Coronary artery (tissue), 2 donors: ENCODE measurements around the gene NFKB1.

Experiments used
- DNase-seq: peaks from one replicate; pipeline ENCODE4 v3.0.0-alpha.2; 2017; ENCODE audit warnings: low spot score
- H3K27ac ChIP-seq, 2 donors: fragments of 200-600 bp; sonication (generic); one replicate each; pipeline ENCODE4 v1.5.1; 2016 to 2019
- H3K4me3 ChIP-seq: fragments of 200-600 bp; sonication (generic); 2 replicates; pipeline ENCODE4 v1.5.1; 2016; ENCODE audit warnings: mild to moderate bottlenecking, moderate library complexity
- TF ChIP-seq, protein P1 (sequence below): fragments of 200-600 bp; sonication (generic); IDR thresholded peaks from one replicate; pipeline ENCODE4 v1.5.1; 2019; ENCODE audit warnings: antibody characterized with exemption

Gene NFKB1

DNA sequence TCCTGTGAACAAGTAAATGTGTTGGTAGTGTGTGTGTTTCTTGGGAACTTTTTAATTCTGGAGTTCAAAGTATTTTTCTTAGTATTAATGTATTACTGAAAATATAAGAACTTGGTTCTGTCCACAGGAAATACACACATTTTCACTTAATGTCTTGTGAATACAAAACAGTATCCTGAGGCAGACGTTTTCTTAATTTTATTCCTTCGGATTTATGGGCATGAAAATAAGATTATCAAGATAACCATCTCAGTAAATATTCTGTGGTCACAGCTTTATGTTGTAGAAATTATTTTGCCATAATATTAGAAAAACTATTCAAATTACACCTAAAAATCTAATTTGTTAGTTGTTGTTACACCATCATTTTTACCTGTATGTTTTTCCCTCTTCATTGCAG, 29.8 kb downstream of the NFKB1 start:
- no peak for DNase-seq
- no peak overlapping the region for H3K4me3 ChIP-seq
- no peak overlapping the region for H3K27ac ChIP-seq
- TF ChIP-seq, protein P1, sequence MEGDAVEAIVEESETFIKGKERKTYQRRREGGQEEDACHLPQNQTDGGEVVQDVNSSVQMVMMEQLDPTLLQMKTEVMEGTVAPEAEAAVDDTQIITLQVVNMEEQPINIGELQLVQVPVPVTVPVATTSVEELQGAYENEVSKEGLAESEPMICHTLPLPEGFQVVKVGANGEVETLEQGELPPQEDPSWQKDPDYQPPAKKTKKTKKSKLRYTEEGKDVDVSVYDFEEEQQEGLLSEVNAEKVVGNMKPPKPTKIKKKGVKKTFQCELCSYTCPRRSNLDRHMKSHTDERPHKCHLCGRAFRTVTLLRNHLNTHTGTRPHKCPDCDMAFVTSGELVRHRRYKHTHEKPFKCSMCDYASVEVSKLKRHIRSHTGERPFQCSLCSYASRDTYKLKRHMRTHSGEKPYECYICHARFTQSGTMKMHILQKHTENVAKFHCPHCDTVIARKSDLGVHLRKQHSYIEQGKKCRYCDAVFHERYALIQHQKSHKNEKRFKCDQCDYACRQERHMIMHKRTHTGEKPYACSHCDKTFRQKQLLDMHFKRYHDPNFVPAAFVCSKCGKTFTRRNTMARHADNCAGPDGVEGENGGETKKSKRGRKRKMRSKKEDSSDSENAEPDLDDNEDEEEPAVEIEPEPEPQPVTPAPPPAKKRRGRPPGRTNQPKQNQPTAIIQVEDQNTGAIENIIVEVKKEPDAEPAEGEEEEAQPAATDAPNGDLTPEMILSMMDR, result no peak

DNA sequence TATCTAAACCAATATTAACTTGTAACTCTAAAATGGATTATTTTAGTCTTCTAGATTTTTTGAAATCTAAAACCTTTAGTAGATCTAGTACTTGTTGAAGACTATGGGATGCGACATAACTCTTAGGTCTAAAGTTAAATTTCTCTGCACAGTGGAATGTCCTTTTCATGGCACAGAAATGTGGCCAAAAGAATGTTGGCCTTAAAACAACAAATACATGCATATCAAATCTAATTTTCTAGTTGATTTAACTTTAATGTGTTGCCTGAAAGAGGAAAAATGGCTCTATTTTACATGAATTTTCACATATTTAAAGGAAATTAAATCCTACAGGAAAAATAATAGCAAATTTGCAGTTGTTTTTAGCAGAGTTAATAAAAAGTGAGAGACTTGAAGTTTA, 30.3 kb downstream of the NFKB1 start:
- H3K4me3 ChIP-seq, result no peak overlapping the region
- no peak overlapping the region for H3K27ac ChIP-seq
- TF ChIP-seq, protein P1, result no peak
- no peak for DNase-seq

DNA sequence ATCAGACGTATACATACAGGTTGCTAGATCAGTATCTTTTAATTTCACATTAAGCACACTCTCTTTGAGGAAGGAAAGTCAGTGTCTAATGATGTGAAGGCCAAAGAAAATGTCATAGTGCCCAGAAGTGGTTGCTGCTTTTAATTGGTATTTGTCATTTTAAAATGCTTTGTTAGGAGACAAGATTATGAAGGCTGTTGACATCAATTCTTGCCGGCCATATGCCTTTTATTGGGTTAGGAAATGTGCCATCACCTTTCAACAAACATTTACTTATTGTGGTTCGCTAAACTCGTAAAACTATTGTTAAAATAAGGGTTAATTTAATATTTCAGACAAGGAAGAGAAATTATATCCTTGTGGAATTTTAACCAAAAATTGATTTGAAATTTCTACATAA, 32.2 kb downstream of the NFKB1 start:
- no peak overlapping the region for H3K27ac ChIP-seq
- TF ChIP-seq, protein P1, result no peak
- no peak overlapping the region for H3K4me3 ChIP-seq
- no peak for DNase-seq

DNA sequence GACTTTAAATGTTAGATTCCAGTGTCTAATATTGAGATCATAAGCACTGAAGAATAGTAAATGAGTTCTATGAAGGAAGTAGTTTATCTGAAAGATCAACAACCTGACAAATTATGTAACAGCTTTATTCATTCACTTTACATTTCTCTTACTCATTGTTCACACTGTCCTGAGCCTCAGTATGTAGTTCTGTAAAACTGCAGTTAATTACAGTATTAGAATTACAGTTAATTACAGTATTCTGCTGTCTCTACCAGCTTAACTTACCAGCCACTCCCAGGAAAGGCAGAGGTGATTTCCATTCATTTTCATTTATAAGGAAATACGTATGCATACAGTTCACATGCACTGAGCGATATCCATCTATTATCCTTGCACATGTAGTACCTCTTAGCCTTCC, 32.7 kb downstream of the NFKB1 start:
- H3K27ac ChIP-seq, result no peak overlapping the region
- DNase-seq, result no peak
- no peak overlapping the region for H3K4me3 ChIP-seq
- TF ChIP-seq, protein P1, result no peak

DNA sequence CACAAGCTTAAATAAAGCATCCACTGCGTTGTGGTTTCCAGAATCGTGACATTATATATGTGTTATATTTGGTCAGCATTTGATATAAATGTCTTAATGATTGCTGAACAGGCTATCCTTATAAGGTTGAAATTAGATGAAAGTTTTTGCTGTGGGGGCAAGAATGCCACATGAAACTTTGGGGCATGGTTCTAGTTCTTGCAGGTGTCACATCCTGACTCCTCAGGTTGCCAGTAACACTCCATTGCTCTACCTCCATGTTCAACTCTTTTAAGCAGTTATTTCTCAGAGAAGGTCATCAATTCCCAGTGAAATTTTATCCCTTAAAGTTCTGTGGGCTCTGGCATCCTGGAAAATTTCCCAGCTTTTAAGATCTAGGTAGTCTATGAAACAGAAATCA, 33.7 kb downstream of the NFKB1 start:
- TF ChIP-seq, protein P1, result no peak
- no peak overlapping the region for H3K4me3 ChIP-seq
- H3K27ac ChIP-seq, result no peak overlapping the region
- no peak for DNase-seq

DNA sequence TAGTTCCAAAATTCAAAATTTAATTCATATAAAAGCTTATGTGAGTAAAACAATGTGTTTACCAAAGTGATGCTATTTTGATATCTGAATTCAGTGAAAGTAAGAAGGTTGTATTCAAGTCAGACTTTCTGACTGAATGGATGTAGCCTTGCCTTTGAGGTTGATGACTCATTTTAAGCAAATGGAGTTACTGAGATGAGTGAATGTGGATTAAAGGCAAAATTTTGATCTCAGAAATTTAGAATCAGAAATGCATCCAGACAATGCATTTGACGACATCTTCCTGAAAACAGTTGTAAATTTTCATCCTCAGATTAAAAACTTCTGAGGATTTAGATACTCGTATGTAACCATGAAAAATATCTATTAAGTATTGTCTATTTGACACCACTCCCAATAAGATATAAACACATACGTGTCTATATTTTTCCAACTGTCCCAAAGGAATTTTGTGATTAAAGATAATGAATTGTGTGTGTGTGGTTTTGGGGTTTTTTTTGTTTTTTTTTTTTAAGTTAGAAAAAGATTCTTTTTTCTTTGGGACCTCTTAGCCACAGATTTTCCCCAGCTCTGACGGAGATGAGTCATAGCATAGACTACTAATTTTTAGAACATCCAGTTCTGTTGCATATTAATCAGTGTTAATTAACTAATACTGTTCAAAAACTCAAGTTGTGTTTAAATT, 34.4 kb downstream of the NFKB1 start:
- H3K4me3 ChIP-seq, result no peak overlapping the region
- no peak for DNase-seq
- no peak overlapping the region for H3K27ac ChIP-seq
- TF ChIP-seq, protein P1, result no peak

DNA sequence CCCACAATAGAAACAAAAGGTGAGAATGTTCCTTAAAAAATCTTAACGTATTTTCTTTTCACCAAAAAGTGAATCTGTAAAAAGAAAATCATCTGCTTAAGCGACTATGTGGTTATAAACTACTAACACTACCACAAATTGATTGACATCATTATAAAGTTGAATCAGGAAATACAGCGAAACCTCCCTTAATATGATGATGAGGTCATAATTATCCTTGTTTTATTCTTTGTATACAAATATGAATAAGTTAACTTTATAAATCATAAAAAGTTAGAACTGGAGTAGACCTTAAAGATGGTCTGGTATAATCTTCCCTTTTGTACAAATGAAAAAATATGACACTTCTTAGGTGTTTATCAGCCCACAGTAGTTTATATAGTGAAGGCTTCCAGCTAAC, 35.6 kb downstream of the NFKB1 start:
- TF ChIP-seq, protein P1, result no peak
- H3K4me3 ChIP-seq, result no peak overlapping the region
- H3K27ac ChIP-seq, result no peak overlapping the region
- DNase-seq, result no peak
